Upper lobe of left lung (tissue), 6 donors: ENCODE results near the gene PLXNA2. TPM values are rescaled to one million over a fixed set of nuclear protein-coding genes. Genes with fewer than 3 reads are reported as not detected.

Experiments
- ATAC-seq, 2 donors: fragments of 200-7000 bp; cut with Tn5 transposase; one replicate each; pipeline ENCODE4 v1.9.1; 2022; ENCODE audit warnings: mild to moderate bottlenecking in 2 of 2, moderate library complexity in 2 of 2; ENCODE audit not compliant: low FRiP score in 2 of 2
- DNase-seq, 2 donors: peaks; one replicate each; pipeline ENCODE4 v3.0.0-alpha.2; 2019 to 2020
- H3K27ac ChIP-seq, 4 donors: fragments of 200-600 bp; sonication (generic); one replicate each; pipeline ENCODE4 v1.5.1; 2016 to 2019
- H3K27me3 ChIP-seq, 4 donors: fragments of 200-600 bp; sonication (generic); one replicate each; pipeline ENCODE4 v1.5.1; 2017 to 2019
- H3K36me3 ChIP-seq, 4 donors: fragments of 200-600 bp; sonication (generic); one replicate each; pipeline ENCODE4 v1.5.1; 2016 to 2019
- H3K4me1 ChIP-seq, 4 donors: fragments of 200-600 bp; sonication (generic); one replicate each; pipeline ENCODE4 v1.5.1; 2018 to 2019
- H3K4me3 ChIP-seq, 4 donors: fragments of 200-600 bp; sonication (generic); one replicate each; pipeline ENCODE4 v1.5.1; 2017 to 2019; ENCODE audit warnings: mild to moderate bottlenecking in 2 of 4, moderate library complexity in 1 of 4
- H3K9me3 ChIP-seq, 4 donors: fragments of 200-600 bp; sonication (generic); one replicate each; pipeline ENCODE4 v1.5.1; 2018 to 2019
- CTCF ChIP-seq, 6 experiments: fragments of 450-650 bp in 4 of 6; fragments of 200-600 bp in 2 of 6; sonication (generic) in 2 of 6; IDR thresholded peaks; one replicate each; pipeline ENCODE4 v1.5.1; 2016 to 2019; ENCODE audit warnings: antibody characterized with exemption in 6 of 6
- EP300 ChIP-seq, 4 donors: sonication (generic); formaldehyde crosslinking; IDR thresholded peaks; one replicate each; pipeline ENCODE4 v1.5.1; 2017; ENCODE audit warnings: antibody characterized with exemption in 4 of 4, control low read depth in 2 of 4
- POLR2A ChIP-seq, 4 donors: fragments of 450-650 bp; IDR thresholded peaks; one replicate each; pipeline ENCODE4 v1.5.1; 2016 to 2017; ENCODE audit warnings: antibody characterized with exemption in 4 of 4, mild to moderate bottlenecking in 2 of 4
- POLR2AphosphoS5 ChIP-seq, 2 donors: sonication (generic); formaldehyde crosslinking; IDR thresholded peaks; one replicate each; pipeline ENCODE4 v1.5.1; 2017; ENCODE audit warnings: antibody characterized with exemption in 2 of 2
- WGBS, 2 donors: methylation state at CpG; one replicate each; pipeline ENCODE4 v1.1.5; 2017 to 2018; 5-methylcytosine and 5-hydroxymethylcytosine counted together
- total RNA-seq, 6 donors: library from RNA; depleted of rRNA in 4 of 6; stranded (reverse); fragments of >200 nt in 4 of 6; gene quantifications; one replicate each; pipeline versions ENCODE4 v1.1.0 to v1.2.1, GENCODE V29; 2016 to 2021
- donor health status: DM: no; HTN: no; CAD: no; lungs with moderate emphysema.
- donor health status: DM: no; HTN: yes; CAD: no; lungs with severe emphysema.

PLXNA2 gene
- total RNA-seq, 6 donors from 2014 or later: 77.5 to 150 (median 101) TPM

GRCh38 chr1:207990455-207990854 lies 253.7 kb downstream of the PLXNA2 start:
- DNase-seq (no peak), ATAC-seq (peak in 1 of 2 donors; percentile 24)
- Histone ChIP-seq H3K4me3 (no peak overlapping the region), H3K27ac (no peak overlapping the region), H3K4me1 (no peaks in the 10 kb centered on the region), H3K27me3 (no peaks in the 10 kb centered on the region), H3K36me3 (no peaks in the 10 kb centered on the region), H3K9me3 (no peaks in the 10 kb centered on the region)
- 85 to 90% methylated on average over 5 of the region's 5 CpGs for WGBS, 2 donors
- no peak for TF ChIP-seq EP300 (IDR thresholded peaks at IDR 0.05)
- TF ChIP-seq CTCF (IDR thresholded peaks at IDR 0.05): no peak
- TF ChIP-seq POLR2A (IDR thresholded peaks at IDR 0.05): no peak
- TF ChIP-seq POLR2AphosphoS5 (IDR thresholded peaks at IDR 0.05): no peak

GRCh38 chr1:207988326-207989165 lies 255.6 kb downstream of the PLXNA2 start:
- H3K36me3 ChIP-seq: no peaks in the 10 kb centered on the region
- TF ChIP-seq POLR2A (IDR thresholded peaks at IDR 0.05): no peak
- TF ChIP-seq EP300 (IDR thresholded peaks at IDR 0.05): no peak
- no peak for TF ChIP-seq CTCF (IDR thresholded peaks at IDR 0.05)
- TF ChIP-seq POLR2AphosphoS5 (IDR thresholded peaks at IDR 0.05): no peak
- no peak for ATAC-seq
- DNase-seq: no peak
- no peaks in the 10 kb centered on the region for H3K4me1 ChIP-seq
- no peaks in the 10 kb centered on the region for H3K9me3 ChIP-seq
- H3K27me3 ChIP-seq: no peaks in the 10 kb centered on the region
- no peak overlapping the region for H3K27ac ChIP-seq
- WGBS, 2 donors: 91 to 92% methylated on average over 10 of the region's 10 CpGs
- no peak overlapping the region for H3K4me3 ChIP-seq

- no peak for DNase-seq
- Histone ChIP-seq H3K9me3 (no peaks in the 10 kb centered on the region), H3K27ac (no peak overlapping the region), H3K4me1 (no peaks in the 10 kb centered on the region), H3K4me3 (no peak overlapping the region), H3K27me3 (no peaks in the 10 kb centered on the region), H3K36me3 (no peaks in the 10 kb centered on the region)
- no peak for ATAC-seq
- no peak for TF ChIP-seq EP300 (IDR thresholded peaks at IDR 0.05)
- WGBS, 2 donors: 59 to 69% methylated on average over 5 of the region's 5 CpGs
Measured at GRCh38 chr1:207987164-207987563, 257.0 kb downstream of the PLXNA2 start.

- Histone ChIP-seq H3K9me3 (no peaks in the 10 kb centered on the region), H3K27ac (no peak overlapping the region), H3K36me3 (no peaks in the 10 kb centered on the region), H3K4me1 (no peaks in the 10 kb centered on the region), H3K4me3 (no peak overlapping the region), H3K27me3 (no peaks in the 10 kb centered on the region)
- 91 to 94% methylated on average over 7 of the region's 7 CpGs for WGBS, 2 donors
- ATAC-seq (no peak), DNase-seq (peak in 1 of 2 donors; percentile 30)
- TF ChIP-seq CTCF (IDR thresholded peaks at IDR 0.05) (no peak), POLR2A (IDR thresholded peaks at IDR 0.05) (no peak), EP300 (IDR thresholded peaks at IDR 0.05) (no peak), POLR2AphosphoS5 (IDR thresholded peaks at IDR 0.05) (no peak)
Measured at GRCh38 chr1:207985996-207986395, 258.2 kb downstream of the PLXNA2 start.

GRCh38 chr1:207984831-207985572 lies 259.2 kb downstream of the PLXNA2 start:
- WGBS, 2 donors: 87 to 89% methylated on average over 4 of the region's 4 CpGs
- H3K4me1 ChIP-seq: no peaks in the 10 kb centered on the region
- no peak overlapping the region for H3K4me3 ChIP-seq
- H3K27me3 ChIP-seq: no peaks in the 10 kb centered on the region
- DNase-seq (no peak), ATAC-seq (peak in 1 of 2 donors; percentile 50)
- TF ChIP-seq POLR2AphosphoS5 (IDR thresholded peaks at IDR 0.05): no peak
- no peak for TF ChIP-seq CTCF (IDR thresholded peaks at IDR 0.05)
- TF ChIP-seq POLR2A (IDR thresholded peaks at IDR 0.05): no peak
- TF ChIP-seq EP300 (IDR thresholded peaks at IDR 0.05): no peak
- H3K27ac ChIP-seq: no peak overlapping the region
- no peaks in the 10 kb centered on the region for H3K9me3 ChIP-seq
- H3K36me3 ChIP-seq: no peaks in the 10 kb centered on the region
